Choroid plexus epithelial cell (primary cell): ENCODE measurements around the gene AK9.

ENCODE experiments used
- DNase-seq: peaks from one replicate; pipeline ENCODE4 v3.0.0-alpha.2; 2010; ENCODE audit warnings: low read depth
- H3K4me3 ChIP-seq: 2 replicates; pipeline ENCODE4 v1.5.1; 2011; ENCODE audit warnings: low read depth, mild to moderate bottlenecking, control low read depth, low read length, moderate library complexity
- CTCF ChIP-seq: conservative IDR thresholded peaks from 2 replicates; pipeline ENCODE4 v1.5.1; 2011; ENCODE audit warnings: low read depth, mild to moderate bottlenecking, control low read depth, inconsistent platforms, low read length, moderate library complexity

The AK9 gene

DNA sequence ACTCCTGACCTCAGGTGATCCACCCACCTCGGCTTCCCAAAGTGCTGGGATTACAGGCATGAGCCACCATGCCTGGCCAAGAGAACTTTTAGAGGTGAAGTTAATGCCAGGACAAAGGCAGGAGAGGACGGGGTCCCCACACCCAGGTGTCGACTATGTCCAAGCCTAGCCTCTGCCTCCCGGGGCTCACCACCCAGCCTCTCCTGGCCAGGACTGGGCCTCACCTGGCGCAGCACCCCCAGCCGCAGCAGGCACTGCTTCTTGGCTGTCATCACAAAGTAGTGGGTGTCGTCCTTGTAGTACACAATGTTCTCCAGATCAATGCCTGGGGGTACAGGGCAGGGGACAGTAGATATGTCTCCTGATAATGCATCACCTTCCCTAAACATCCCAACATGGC, 239.6 kb downstream of the AK9 start:
- no peak for DNase-seq
- no peak for TF ChIP-seq CTCF
- no peak overlapping the region for H3K4me3 ChIP-seq

DNA sequence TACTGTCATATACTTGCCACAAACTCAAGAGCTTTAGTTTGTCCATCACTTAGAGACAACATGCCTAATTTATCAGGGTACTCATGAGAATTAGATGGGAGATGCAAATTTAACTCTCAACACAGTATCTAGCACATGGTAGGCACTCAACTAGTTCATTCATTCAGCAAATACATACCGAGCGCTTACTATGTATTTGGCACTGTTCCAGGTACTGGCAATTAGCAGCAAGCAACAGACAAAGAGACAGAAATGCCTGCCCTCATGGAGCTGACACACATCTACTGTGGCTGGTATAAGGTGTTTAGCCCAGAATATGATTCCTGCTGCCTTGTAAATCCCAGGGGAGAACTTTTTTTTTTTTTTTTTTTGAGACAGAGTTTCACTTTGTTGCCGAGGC, 240.2 kb downstream of the AK9 start:
- no peak for DNase-seq
- no peak for TF ChIP-seq CTCF
- H3K4me3 ChIP-seq: no peak overlapping the region

GRCh38 chr6:109449795-109450673, 241.0 kb downstream of the AK9 start:
- no peak for DNase-seq
- no peak for TF ChIP-seq CTCF
- H3K4me3 ChIP-seq: no peak overlapping the region

DNA sequence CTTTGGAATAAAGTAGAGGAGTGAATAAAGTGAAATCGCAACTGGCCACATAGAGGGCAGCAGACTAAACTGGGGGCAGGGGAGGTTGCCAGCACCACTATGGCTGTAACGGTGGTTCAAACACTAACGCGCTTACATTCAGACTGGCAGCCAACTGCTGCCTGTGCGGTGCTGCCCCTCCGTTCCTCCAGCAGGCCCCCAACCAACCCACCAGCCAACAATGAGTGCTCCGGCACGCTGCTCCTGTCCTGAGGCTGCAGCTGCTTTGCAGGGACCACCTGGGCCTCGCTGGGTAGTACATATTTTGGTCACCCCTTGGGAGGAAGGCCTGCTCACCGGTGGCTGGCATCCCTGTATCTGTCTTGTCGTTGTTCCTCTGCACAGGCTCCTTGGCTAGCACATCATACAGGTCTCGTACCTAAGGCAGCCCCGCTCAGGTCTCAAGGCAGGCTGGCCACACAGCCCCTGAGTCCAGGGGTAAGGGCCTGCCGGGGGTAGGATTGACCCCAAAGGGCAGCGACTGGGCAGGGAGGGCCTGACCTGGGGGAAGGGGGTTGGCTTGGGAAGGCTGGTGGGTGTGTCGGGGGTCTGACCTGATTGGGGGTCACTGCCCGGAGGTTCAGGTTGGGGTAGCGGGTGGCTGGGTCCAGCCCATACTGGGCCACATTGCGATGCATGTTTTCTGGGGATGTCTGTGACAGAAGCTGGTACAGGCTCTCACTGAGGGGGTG, 241.8 kb downstream of the AK9 start:
- DNase-seq: no peak
- TF ChIP-seq CTCF: no peak
- H3K4me3 ChIP-seq: no peak overlapping the region

- DNase-seq: no peak
- H3K4me3 ChIP-seq: no peak overlapping the region
- TF ChIP-seq CTCF: no peak
Measured at GRCh38 chr6:109448615-109449014, 242.4 kb downstream of the AK9 start.

- H3K4me3 ChIP-seq: no peak overlapping the region
- DNase-seq: peak; percentile 22
- TF ChIP-seq CTCF: no peak
Measured at GRCh38 chr6:109447878-109448555, 243.0 kb downstream of the AK9 start.
